A172 (cell line): ENCODE results near the gene DEFB121. TPM values are rescaled to one million over a fixed set of nuclear protein-coding genes. Genes with fewer than 3 reads are reported as not detected.
"Not testable (repeated sequence)": the region's sequence is repeated elsewhere in the genome, so short reads cannot be mapped to it uniquely, and the experiment has no call there.

Experiments
- DNase-seq: peaks from one replicate; pipeline ENCODE4 v3.0.0-alpha.2; 2015; ENCODE audit warnings: low spot score
- total RNA-seq: library from RNA; depleted of rRNA; stranded (reverse); fragments of >200 nt; shearing (Covaris generic); gene quantifications from 2 replicates; pipeline ENCODE4 v1.2.3, GENCODE V29; 2014; rRNA removed

The DEFB121 gene
- not detected in 2 replicates for total RNA-seq

GRCh38 chr20:31406115-31406514 lies at the start of gene DEFB121:
Gene DEFB121, minus strand, starts transcription at chr20:31406215. Its CDS starts 63 bp downstream, at chr20:31406152.
- no peak for DNase-seq

GRCh38 chr20:31454361-31454760 lies 48.3 kb upstream of the DEFB121 start:
- no peak for DNase-seq

- no peak for DNase-seq
Measured at GRCh38 chr20:31452575-31452974, 46.6 kb upstream of the DEFB121 start.

GRCh38 chr20:31449511-31450414 lies 43.7 kb upstream of the DEFB121 start:
- DNase-seq = no peak

GRCh38 chr20:31446084-31446819 lies 40.2 kb upstream of the DEFB121 start:
- DNase-seq = no peak

GRCh38 chr20:31440012-31440659 lies 34.1 kb upstream of the DEFB121 start, which contains the start of gene DEFB123:
Gene DEFB123, plus strand, starts transcription at chr20:31440632. Its CDS starts 67 bp downstream, at chr20:31440699.
- no peak for DNase-seq

- no peak for DNase-seq
Measured at GRCh38 chr20:31430568-31431115, 24.6 kb upstream of the DEFB121 start.

- DNase-seq = not testable (repeated sequence)
Measured at GRCh38 chr20:31427576-31427975, 21.6 kb upstream of the DEFB121 start.

GRCh38 chr20:31426891-31427551 lies 21.0 kb upstream of the DEFB121 start:
- not testable (repeated sequence) for DNase-seq

- no peak for DNase-seq
Measured at GRCh38 chr20:31425797-31426196, 19.8 kb upstream of the DEFB121 start.

GRCh38 chr20:31418307-31418706 lies 12.3 kb upstream of the DEFB121 start:
- no peak for DNase-seq

GRCh38 chr20:31415653-31416052 lies 9.6 kb upstream of the DEFB121 start:
- DNase-seq = no peak

GRCh38 chr20:31414381-31414780 lies 8.4 kb upstream of the DEFB121 start:
- DNase-seq = no peak

- no peak for DNase-seq
Measured at GRCh38 chr20:31410011-31410410, 4.0 kb upstream of the DEFB121 start.

- DNase-seq = no peak
Measured at GRCh38 chr20:31403886-31404285, 2.1 kb downstream of the DEFB121 start.

- no peak for DNase-seq
Measured at GRCh38 chr20:31394900-31395299, 11.1 kb downstream of the DEFB121 start.

- no peak for DNase-seq
Measured at GRCh38 chr20:31392836-31393235, 13.2 kb downstream of the DEFB121 start.

- no peak for DNase-seq
Measured at GRCh38 chr20:31390490-31390889, 15.5 kb downstream of the DEFB121 start, which contains the start of gene DEFB119. Gene DEFB119, minus strand, starts transcription at chr20:31390590. Its CDS starts 107 bp downstream, at chr20:31390483.

GRCh38 chr20:31374346-31374745 lies 31.7 kb downstream of the DEFB121 start:
- DNase-seq = no peak

- DNase-seq = no peak
Measured at GRCh38 chr20:31368301-31368700, 37.7 kb downstream of the DEFB121 start, which contains the start of gene DEFB118. Gene DEFB118, plus strand, starts transcription at chr20:31368601. Its CDS starts 50 bp downstream, at chr20:31368651.

GRCh38 chr20:31364272-31364671 lies 41.7 kb downstream of the DEFB121 start:
- not testable (repeated sequence) for DNase-seq
